Esophagus squamous epithelium (tissue), 5 donors: ENCODE measurements around the gene CTIF. TPM values are rescaled to one million over a fixed set of nuclear protein-coding genes. Genes with fewer than 3 reads are reported as not detected.

Source experiments
- DNase-seq: peaks from one replicate; lab custom pipeline; 2025; lab: John Stamatoyannopoulos, UW
- H3K27ac ChIP-seq, 4 donors: fragments of 200-600 bp; sonication (generic); one replicate each; pipeline ENCODE4 v1.5.1; 2016 to 2019; ENCODE audit warnings: mild to moderate bottlenecking in 1 of 4
- H3K27me3 ChIP-seq, 4 donors: fragments of 200-600 bp; sonication (generic); 1 replicate in 3 of 4; 2 replicates in 1 of 4; pipeline versions ENCODE4 v1.5.1 to v1.6.0; 2017 to 2021; ENCODE audit warnings: antibody characterized with exemption in 1 of 4
- H3K36me3 ChIP-seq, 3 donors: fragments of 200-600 bp; sonication (generic); one replicate each; pipeline ENCODE4 v1.5.1; 2016 to 2019
- H3K4me1 ChIP-seq, 3 donors: fragments of 200-600 bp; sonication (generic); one replicate each; pipeline ENCODE4 v1.5.1; 2017 to 2019
- H3K4me3 ChIP-seq, 4 donors: fragments of 200-600 bp; sonication (generic); 1 replicate in 3 of 4; 2 replicates in 1 of 4; pipeline ENCODE4 v1.5.1; 2016 to 2019; ENCODE audit warnings: mild to moderate bottlenecking in 2 of 4, moderate library complexity in 1 of 4
- H3K9me3 ChIP-seq, 3 donors: fragments of 200-600 bp; sonication (generic); one replicate each; pipeline ENCODE4 v1.5.1; 2016 to 2019
- CTCF ChIP-seq, 6 experiments: fragments of 450-650 bp in 4 of 6; fragments of 200-600 bp in 2 of 6; sonication (generic) in 2 of 6; IDR thresholded peaks; one replicate each; pipeline ENCODE4 v1.5.1; 2016 to 2019; ENCODE audit warnings: antibody characterized with exemption in 6 of 6, mild to moderate bottlenecking in 4 of 6, moderate library complexity in 4 of 6
- POLR2A ChIP-seq, 4 donors: fragments of 450-650 bp; IDR thresholded peaks; one replicate each; pipeline ENCODE4 v1.6.1; 2017; ENCODE audit warnings: antibody characterized with exemption in 4 of 4, mild to moderate bottlenecking in 4 of 4, moderate library complexity in 3 of 4
- WGBS, 2 donors: methylation state at CpG; one replicate each; pipeline ENCODE4 v1.1.5; 2018; 5-methylcytosine and 5-hydroxymethylcytosine counted together
- intact Hi-C: fragments of 100-400 bp; cut with DNase I; formaldehyde crosslinking; loops from one replicate; pipeline ENCODE4 v1.15.0; 2022
- total RNA-seq, 4 donors: library from RNA; depleted of rRNA; stranded (reverse); fragments of >200 nt; gene quantifications; one replicate each; pipeline ENCODE4 v1.1.0, GENCODE V29; 2016
- donor health status: DM: yes; HTN: yes; CAD: no.

CTIF gene
- total RNA-seq, 4 donors from 2014 or later, result 4.7 to 24.2 (median 10.2) TPM

DNA sequence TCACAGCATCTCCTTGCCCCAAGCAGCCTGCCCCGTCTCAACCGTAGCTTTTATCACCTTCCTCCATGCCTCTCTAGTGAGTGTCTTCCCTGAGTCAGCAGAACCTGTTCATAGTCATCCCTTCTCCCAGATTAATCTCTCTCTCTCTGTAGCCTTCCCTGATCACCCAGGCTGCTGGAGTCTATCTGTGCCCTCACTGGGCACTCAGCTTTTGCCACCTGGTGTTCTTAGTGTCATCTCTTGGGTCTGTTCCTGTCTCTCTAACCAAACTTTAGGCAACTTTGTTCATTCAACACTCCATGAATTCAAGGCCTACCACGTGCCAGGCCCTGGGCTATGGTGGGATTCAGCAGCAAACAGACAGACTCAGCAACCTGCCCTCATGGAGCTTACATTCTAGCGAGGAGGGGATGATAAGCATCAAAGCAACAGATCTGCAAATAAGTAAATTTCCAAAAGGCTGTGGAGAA lies 252.8 kb downstream of the CTIF start:
- H3K9me3 ChIP-seq, result no peaks in the 10 kb centered on the region
- whole genome bisulfite sequencing, 2 donors, result 84 to 89% methylated on average over 4 of the region's 4 CpGs
- H3K27ac ChIP-seq, result no peak overlapping the region
- no peaks in the 10 kb centered on the region for H3K27me3 ChIP-seq
- H3K4me1 ChIP-seq, result peaks cover 0 to 13% (median 11%) of the 10 kb centered on the region in 3 donors
- H3K36me3 ChIP-seq, result peaks cover 0 to 23% (median 0%) of the 10 kb centered on the region in 3 donors
- no peak for DNase-seq
- intact Hi-C loops, result no loop called here
- TF ChIP-seq CTCF (IDR thresholded peaks at IDR 0.05) (no peak), POLR2A (IDR thresholded peaks at IDR 0.05) (no peak)
- no peak overlapping the region for H3K4me3 ChIP-seq

DNA sequence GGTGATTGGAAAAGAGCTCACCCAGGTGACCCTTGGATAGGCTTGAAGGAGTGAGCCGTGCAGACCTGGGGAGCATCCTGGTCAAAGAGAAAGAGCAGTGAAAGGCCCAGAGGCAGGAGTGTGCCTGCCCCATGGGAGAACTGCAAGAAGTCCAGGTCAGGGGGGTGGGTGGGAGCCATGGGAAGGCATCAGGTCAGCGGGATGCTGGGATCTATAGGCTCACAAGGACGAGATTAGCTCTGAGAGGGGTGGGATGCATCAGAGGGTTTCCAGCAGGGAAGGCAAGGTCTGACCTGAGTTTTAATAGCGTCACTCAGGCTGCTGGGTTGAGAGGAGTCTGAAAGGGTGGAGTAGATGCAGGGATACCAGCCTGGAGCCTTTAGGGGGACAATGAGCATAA lies 253.3 kb downstream of the CTIF start:
- intact Hi-C loops, result no loop called here
- no peak for DNase-seq
- H3K4me3 ChIP-seq, result no peak overlapping the region
- H3K27me3 ChIP-seq, result no peaks in the 10 kb centered on the region
- H3K27ac ChIP-seq, result no peak overlapping the region
- peaks cover 0 to 13% (median 11%) of the 10 kb centered on the region in 3 donors for H3K4me1 ChIP-seq
- H3K9me3 ChIP-seq, result no peaks in the 10 kb centered on the region
- TF ChIP-seq POLR2A (IDR thresholded peaks at IDR 0.05) (no peak), CTCF (IDR thresholded peaks at IDR 0.05) (no peak)
- H3K36me3 ChIP-seq, result peaks cover 0 to 23% (median 0%) of the 10 kb centered on the region in 3 donors
- WGBS, 2 donors, result 93 to 95% methylated on average over 4 of the region's 4 CpGs

DNA sequence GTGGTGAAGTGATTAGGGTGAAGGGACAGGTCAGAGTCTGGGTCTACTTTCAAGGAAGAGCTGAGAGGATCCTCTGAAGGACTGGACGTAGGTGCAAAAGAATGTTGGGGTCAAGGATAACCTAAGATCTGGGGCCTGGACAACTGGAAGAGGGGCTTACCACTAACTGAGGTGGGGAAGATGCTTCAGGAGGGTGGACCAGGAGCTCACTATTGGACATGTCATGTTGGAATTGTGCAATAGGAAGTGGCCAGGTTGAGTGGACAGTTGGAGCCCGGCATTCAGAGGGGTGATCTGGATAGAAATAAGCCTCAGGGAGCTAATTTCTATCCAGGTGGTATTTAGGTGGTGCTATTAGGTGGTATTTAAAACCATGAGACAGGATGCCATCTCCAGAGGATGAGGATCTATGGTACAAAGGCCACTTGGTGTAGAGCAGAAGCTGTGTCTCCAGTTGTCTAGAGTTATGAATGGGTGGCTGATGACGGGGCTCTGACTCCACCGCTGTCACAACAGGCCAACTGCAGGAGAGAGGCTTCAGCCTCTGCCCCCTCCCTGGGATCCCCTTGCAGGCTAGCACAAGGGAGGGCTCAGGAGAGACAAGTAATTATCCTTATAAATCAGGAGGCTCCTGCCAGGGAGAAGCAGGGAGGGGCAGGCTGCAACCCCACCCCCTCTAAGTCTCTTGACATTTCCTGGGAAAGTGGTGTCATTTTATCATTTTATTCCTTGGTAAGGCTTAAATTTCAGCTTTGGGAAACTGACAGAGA lies 254.0 kb downstream of the CTIF start:
- TF ChIP-seq POLR2A (IDR thresholded peaks at IDR 0.05), result no peak
- TF ChIP-seq CTCF (IDR thresholded peaks at IDR 0.05), result no peak
- peaks cover 0 to 13% (median 11%) of the 10 kb centered on the region in 3 donors for H3K4me1 ChIP-seq
- H3K36me3 ChIP-seq, result peaks cover 0 to 23% (median 0%) of the 10 kb centered on the region in 3 donors
- no peak for DNase-seq
- intact Hi-C loops, result no loop called here
- H3K27ac ChIP-seq, result no peak overlapping the region
- H3K27me3 ChIP-seq, result no peaks in the 10 kb centered on the region
- H3K4me3 ChIP-seq, result no peak overlapping the region
- H3K9me3 ChIP-seq, result no peaks in the 10 kb centered on the region
- 86 to 92% methylated on average over 4 of the region's 4 CpGs for WGBS, 2 donors

- H3K27ac ChIP-seq, result no peak overlapping the region
- H3K4me1 ChIP-seq, result peaks cover 0 to 13% (median 11%) of the 10 kb centered on the region in 3 donors
- peaks cover 0 to 10% (median 0%) of the 10 kb centered on the region in 3 donors for H3K36me3 ChIP-seq
- intact Hi-C loops, result no loop called here
- no peaks in the 10 kb centered on the region for H3K9me3 ChIP-seq
- WGBS, 2 donors, result 77% methylated on average over 7 to 10 of the region's 10 CpGs
- TF ChIP-seq CTCF (IDR thresholded peaks at IDR 0.05), result no peak
- no peak for TF ChIP-seq POLR2A (IDR thresholded peaks at IDR 0.05)
- H3K27me3 ChIP-seq, result no peaks in the 10 kb centered on the region
- H3K4me3 ChIP-seq, result no peak overlapping the region
- DNase-seq, result no peak
Observed at GRCh38 chr18:48794251-48794970, 255.6 kb downstream of the CTIF start.

DNA sequence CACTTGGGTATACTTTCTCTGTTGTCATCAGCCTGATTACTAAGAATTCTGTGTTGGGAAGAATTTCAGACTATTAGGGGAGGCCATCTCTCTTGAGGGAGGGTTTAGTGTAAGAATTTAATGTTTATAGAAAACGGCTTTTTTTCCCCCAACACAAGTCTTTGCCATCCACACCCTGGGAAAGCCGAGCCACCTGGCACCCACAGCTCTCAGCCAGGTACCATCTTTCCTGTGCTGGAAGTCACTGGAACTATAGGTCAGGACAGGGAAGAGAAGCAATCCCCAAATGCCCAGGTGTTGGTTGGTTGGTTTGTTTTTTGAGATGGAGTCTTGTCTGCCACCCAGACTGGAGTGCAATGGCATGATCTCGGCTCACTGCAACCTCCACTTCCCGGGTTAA lies 256.9 kb downstream of the CTIF start:
- no peaks in the 10 kb centered on the region for H3K27me3 ChIP-seq

More for the DNA sequence above, 256.9 kb downstream of the CTIF start:
- TF ChIP-seq POLR2A (IDR thresholded peaks at IDR 0.05), result no peak
- TF ChIP-seq CTCF (IDR thresholded peaks at IDR 0.05), result no peak
- peaks cover 0 to 18% (median 0%) of the 10 kb centered on the region in 3 donors for H3K36me3 ChIP-seq
- intact Hi-C loops, result no loop called here
- H3K4me3 ChIP-seq, result no peak overlapping the region
- H3K4me1 ChIP-seq, result peaks cover 0 to 6% (median 4%) of the 10 kb centered on the region in 3 donors
- H3K27ac ChIP-seq, result no peak overlapping the region
- 82 to 93% methylated on average over 4 of the region's 4 CpGs for WGBS, 2 donors
- no peak for DNase-seq
- no peaks in the 10 kb centered on the region for H3K9me3 ChIP-seq
